Measurements from ENCODE around the gene CIAPIN1.
"Not testable (repeated sequence)": the region's sequence is repeated elsewhere in the genome, so short reads cannot be mapped to it uniquely, and the experiment has no call there.

CIAPIN1 gene

DNA sequence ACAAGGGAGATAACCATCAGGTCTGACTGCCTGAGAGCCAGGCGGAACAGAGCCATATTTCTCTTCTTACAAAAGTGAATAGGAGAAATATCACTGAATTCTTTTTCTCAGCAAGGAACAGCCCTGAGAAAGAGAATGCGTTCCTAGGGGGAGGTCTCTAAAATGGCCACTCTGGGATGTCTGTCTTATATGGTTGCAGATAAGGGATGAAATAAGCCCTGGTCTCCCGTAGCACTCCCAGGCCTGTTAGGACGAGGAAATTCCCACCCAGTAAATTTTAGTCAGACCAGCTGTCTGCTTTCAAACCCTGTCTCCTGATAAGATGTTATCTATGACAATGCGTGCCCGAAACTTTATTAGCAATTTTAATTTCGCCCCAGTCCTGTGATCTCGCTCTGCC is 7.2 kb downstream of the CIAPIN1 start:
- DNase-seq = not testable (repeated sequence)

DNA sequence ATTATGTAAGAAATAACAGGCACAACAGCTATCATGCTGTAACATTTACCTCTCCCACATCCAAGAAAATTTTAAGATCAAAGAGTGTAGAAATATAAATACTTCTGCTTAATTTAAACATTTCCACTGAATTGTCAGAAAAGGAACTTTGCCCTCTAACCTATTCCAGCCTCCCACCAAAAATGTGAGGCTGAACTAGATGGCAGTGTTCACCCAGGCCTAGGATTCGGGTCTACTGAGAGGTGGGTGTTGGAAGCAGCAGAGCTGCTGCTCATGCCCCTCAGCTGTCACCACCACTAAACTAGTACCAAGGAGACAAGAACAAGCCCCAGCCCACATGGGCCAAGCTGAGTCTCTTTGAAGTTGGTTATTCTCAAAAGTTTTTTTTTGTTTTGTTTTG is 11.3 kb downstream of the CIAPIN1 start:
- no peak for DNase-seq

- no peak for DNase-seq
Observed at GRCh38 chr16:57434003-57434402, 13.2 kb downstream of the CIAPIN1 start.

DNA sequence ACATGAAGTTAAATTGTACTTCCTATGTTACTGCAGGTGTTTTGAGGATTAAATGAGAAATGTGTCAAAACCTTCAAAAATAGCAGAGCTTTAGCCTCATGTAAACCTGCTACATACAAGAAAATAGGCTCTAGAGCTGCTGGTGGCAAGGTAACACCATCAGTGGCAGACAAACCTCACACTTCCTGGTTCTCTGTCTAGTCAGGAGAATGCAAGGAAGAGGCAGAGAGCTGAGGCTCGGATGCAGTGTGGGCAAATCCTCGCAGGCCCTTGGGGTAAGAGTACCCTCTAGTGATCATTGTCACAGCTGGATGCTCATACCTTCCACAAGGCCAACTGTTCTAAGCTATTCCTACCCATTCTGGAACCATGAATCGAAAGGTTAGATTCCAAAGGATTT is 14.2 kb downstream of the CIAPIN1 start:
- DNase-seq = no peak

DNA sequence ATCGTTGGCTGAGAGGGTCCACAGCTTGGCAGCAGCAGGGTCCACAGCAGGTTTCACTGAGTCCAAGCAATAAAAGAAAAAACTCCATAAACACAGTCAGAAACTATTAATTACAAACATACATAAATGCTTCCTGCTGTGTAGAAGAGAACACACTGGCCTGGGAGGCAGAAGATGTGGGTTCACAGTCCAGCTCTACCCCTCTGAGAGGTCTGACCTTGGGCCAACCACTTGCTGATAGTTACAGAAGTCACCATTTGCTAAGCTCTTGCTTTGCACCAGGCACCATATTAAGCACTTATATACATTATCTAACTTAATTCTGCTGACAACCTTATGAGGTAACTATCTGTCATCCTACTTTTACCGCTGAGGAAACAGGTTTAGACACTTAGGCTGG is 14.7 kb downstream of the CIAPIN1 start:
- no peak for DNase-seq

GRCh38 chr16:57430955-57431354 is 16.2 kb downstream of the CIAPIN1 start:
- DNase-seq = no peak

GRCh38 chr16:57427824-57428223 is 19.4 kb downstream of the CIAPIN1 start:
- no peak for DNase-seq

DNA sequence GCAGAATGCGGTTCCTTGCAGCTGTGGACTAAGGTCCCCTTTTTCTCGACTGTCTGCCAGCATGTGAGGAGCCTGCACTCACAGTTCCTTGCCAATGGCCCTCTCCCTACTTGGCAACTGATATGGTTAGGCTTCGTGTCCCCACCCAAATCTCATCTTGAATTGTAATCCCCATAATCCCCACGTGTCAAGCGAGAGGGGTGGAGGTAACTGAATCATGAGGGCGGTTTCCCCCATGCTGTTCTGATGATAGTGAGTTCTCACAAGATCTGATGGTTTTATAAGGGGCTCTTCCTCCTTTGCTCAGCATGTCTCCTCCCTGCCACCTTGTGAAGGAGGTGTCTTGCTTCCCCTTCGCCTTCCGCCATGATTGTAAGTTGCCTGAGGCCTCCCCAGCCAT is 19.9 kb downstream of the CIAPIN1 start:
- DNase-seq = no peak

GRCh38 chr16:57426356-57426755 is 20.8 kb downstream of the CIAPIN1 start:
- no peak for DNase-seq

- no peak for DNase-seq
Observed at GRCh38 chr16:57424583-57424982, 22.6 kb downstream of the CIAPIN1 start.

DNA sequence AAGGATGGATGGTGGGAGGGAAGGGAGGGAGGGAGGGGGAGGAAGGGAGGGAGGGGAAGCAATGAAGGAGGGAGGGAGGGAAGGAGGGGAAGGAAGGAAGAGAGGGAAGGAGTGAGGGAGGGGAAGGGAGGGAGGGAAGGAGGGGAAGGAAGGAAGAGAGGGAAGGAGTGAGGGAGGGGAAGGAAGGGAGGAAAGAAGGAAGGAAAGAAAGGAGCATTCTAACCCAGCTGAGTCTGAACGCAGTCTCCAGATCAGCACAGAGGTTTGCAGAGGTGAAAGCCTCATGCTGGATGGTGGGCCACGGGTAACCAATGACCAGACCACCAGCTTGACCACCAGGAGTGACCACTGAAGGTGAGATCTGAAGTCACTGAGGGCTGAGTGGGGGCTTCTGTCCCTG is 24.0 kb downstream of the CIAPIN1 start:
- DNase-seq = no peak

- no peak for DNase-seq
Observed at GRCh38 chr16:57422026-57422944, 24.9 kb downstream of the CIAPIN1 start.

DNA sequence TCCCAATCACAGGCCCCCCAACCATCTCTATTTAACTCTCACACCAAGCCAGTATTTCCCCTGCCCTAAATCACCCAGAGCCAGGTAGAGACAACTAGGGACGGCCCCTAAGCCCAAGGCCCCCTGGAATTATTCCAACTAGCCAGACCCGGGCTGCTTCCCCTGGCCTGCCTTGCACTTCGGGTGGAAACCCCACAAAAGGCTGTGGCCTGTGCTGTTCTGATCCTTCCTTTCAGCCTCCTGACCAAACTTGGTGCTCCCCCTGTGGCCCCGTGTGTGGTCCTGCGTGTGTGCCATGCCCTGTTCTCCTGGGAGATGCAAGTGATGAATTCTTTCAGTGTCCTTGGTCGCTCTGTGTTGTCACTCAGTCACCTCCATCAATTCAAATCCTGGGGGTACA is 27.7 kb downstream of the CIAPIN1 start:
- DNase-seq = no peak

- no peak for DNase-seq
Observed at GRCh38 chr16:57416084-57416483, 31.1 kb downstream of the CIAPIN1 start.

GRCh38 chr16:57413733-57414132 is 33.5 kb downstream of the CIAPIN1 start:
- DNase-seq = no peak

GRCh38 chr16:57413301-57413730 is 33.9 kb downstream of the CIAPIN1 start:
- DNase-seq = no peak

GRCh38 chr16:57412584-57412983 is 34.6 kb downstream of the CIAPIN1 start:
- DNase-seq = no peak

DNA sequence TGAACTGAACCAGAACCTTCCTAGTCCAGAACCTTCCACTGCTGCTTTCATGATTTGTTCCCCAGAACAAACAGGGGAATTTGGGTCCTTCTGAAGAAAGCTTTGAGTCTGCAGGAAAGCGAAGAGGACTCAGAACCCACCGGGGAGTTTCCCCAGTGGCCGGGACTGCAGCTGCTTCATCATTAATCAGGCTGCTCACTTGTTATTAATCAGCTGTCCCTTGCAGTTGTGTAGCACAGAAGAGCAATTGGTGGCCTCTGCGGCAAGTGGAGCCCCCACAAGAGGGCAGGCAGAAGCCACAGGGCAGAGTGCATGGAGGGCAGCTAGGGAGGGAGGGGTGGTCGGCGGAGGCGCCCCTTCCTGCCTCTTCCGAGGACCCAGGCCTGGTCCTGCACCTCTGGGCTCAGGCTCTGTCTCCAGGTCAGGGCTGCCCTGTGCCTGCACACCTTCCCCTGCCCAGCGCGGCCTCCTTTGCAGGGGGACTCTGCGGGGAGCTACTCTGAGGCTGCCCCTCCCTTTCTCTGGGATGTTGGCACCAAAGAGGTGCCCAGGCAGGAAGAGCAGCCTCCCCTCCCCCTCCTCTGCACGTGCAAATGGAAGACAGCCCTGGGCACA is 35.7 kb downstream of the CIAPIN1 start:
- DNase-seq = no peak

DNA sequence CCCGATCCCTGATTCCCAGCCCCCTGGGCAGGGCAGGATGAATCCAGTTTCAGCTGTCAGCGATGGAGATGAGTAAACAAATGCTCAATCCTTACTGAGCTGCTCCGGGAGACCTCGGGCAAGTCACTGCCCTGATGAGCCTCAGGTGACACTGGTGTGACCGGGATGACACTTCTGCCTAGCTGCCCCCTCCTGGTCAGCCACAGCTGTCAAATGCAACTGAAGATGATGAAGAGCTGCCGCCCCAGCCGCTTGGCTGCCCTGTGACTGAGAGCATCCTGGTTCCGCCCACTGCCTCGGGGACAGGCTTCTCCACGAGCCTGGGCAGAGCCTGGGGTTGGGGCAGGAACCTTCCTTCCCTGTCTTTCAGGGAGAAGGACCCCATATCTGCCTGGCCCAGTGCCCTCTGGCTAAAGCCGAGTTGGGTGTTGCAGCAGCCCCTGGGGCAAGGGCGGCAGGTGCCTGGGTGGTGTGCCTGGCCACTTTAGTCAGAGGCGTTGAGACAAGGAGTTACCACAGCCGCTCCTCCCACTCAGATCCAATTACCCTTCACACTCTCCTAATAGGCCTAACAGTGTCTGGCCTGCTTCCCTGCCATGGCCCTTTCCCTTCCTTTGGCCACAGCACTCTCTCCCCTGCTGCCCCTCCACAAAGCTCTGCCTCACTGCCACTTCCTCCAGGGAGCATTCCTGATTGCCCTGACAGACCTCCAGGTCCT is 37.2 kb downstream of the CIAPIN1 start:
- DNase-seq = no peak

DNA sequence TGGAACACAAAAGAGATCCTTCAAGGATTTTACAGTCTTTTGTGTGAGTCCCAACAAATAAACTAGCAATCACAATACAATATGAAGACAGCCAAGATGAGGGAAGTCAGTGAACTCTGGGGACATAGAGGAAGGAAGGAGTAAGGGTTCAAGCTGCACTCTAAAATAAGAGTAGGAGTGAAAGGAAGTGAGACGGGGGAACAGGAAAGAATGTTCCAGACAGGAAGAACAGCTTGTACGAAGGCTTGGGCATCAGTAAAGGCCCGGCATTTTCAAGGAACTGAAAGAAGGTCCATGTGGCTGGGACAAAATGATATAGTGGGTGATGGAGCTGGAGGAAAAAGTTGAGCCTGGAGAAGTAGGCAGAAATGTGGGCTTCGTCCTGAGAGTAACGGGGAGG is 38.1 kb downstream of the CIAPIN1 start:
- DNase-seq = no peak

DNA sequence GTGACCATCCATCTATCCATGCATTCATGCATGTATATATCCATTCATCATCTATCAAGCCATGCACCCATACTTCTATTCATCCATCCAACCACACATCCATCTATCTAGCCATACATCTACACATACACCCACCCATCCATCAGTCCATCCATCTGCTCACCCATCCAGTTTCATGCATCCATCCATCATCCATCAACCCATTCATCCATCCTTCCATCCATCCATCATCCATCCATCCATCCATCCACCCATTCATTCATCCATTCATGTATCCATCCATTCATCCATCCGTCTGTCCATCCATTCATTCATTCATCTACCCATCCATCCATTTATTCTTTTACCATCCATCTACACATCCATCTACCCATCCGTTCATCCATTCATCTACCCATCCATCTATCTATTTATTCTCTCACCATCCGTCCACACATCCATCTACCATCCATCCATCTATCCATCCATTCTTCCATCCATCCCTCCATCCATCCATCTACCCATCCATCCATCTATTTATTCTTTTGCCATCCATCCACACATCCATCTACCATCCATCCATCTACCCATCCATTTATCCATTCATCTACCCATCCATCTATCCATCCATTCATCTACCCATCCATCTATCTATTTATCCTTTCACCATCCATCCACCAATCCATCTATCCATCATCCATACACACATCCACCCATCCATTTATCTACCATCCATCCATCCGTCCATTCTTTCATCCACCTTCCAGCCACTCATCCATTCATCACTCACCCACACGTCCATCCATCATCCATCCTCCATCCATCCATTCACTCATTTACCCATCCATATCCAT is 39.4 kb downstream of the CIAPIN1 start:
- DNase-seq = no peak

DNA sequence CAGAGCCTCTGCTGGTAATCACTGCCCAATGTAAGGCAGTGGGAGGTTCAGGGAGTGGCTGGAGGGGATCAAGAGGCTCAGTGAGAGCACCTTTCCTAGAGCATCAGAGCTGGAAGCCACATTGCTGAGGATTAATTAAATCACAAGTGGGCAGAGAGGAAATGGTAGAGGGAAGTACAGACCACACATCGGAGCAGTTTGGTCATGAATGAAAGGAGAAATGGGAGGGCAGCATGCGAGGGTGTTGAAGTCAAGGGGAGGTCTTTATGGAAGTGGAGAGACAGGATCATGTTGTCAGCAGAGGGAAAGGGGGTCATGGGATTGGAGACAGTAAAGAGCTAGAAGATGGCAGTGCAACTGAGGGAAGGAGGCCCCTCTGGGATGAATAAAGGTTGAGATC is 40.3 kb downstream of the CIAPIN1 start:
- DNase-seq = no peak

- no peak for DNase-seq
Observed at GRCh38 chr16:57405097-57405496, 42.1 kb downstream of the CIAPIN1 start.

Measured in activated CD4-positive, alpha-beta T cell treated with anti-CD3 and anti-CD28 coated beads, Interleukin-2, Interleukin-6, amounts not matched to agents 100 ng/mL and 50 ng/mL, durations not matched to agents 16 hours and 8 hours (primary cell).